Jurkat, Clone E6-1 (cell line): Measurements from ENCODE around the gene ARHGEF28.

ENCODE experiments used
- DNase-seq: peaks from one replicate; pipeline ENCODE4 v3.0.0-alpha.2; 2011; ENCODE audit warnings: low read depth, low spot score
- H3K4me3 ChIP-seq: 2 replicates; pipeline ENCODE4 v1.5.1; 2011; ENCODE audit warnings: mild to moderate bottlenecking, low read length, control low read depth, moderate library complexity

Gene ARHGEF28

GRCh38 chr5:73792687-73793320 lies 166.8 kb downstream of the ARHGEF28 start:
- DNase-seq = peak; percentile 62
- no peak overlapping the region for H3K4me3 ChIP-seq

GRCh38 chr5:73793911-73794310 lies 167.9 kb downstream of the ARHGEF28 start:
- H3K4me3 ChIP-seq = no peak overlapping the region
- DNase-seq = no peak

- no peak overlapping the region for H3K4me3 ChIP-seq
- peak; percentile 57 for DNase-seq
These were observed 170.5 kb downstream of the ARHGEF28 start for GRCh38 chr5:73796164-73797131.

GRCh38 chr5:73797132-73797510 lies 171.1 kb downstream of the ARHGEF28 start:
- DNase-seq = no peak
- H3K4me3 ChIP-seq = no peak overlapping the region

GRCh38 chr5:73799401-73799972 lies 173.5 kb downstream of the ARHGEF28 start:
- no peak for DNase-seq
- H3K4me3 ChIP-seq = no peak overlapping the region

- H3K4me3 ChIP-seq = no peak overlapping the region
- no peak for DNase-seq
These were observed 175.7 kb downstream of the ARHGEF28 start for GRCh38 chr5:73801686-73802085.

- DNase-seq = no peak
These were observed 179.5 kb downstream of the ARHGEF28 start for GRCh38 chr5:73805449-73805848.

GRCh38 chr5:73808911-73809310 lies 182.9 kb downstream of the ARHGEF28 start:
- no peak overlapping the region for H3K4me3 ChIP-seq
- DNase-seq = no peak

More at GRCh38 chr5:73805449-73805848, 179.5 kb downstream of the ARHGEF28 start:
- H3K4me3 ChIP-seq = no peak overlapping the region

- DNase-seq = no peak
- H3K4me3 ChIP-seq = no peak overlapping the region
These were observed 184.4 kb downstream of the ARHGEF28 start for GRCh38 chr5:73810429-73810828.

GRCh38 chr5:73812457-73812856 lies 186.5 kb downstream of the ARHGEF28 start:
- no peak for DNase-seq
- no peak overlapping the region for H3K4me3 ChIP-seq

GRCh38 chr5:73812962-73813588 lies 187.1 kb downstream of the ARHGEF28 start:
- DNase-seq = no peak
- H3K4me3 ChIP-seq = no peak overlapping the region

GRCh38 chr5:73814233-73814846 lies 188.3 kb downstream of the ARHGEF28 start:
- no peak overlapping the region for H3K4me3 ChIP-seq
- no peak for DNase-seq

- H3K4me3 ChIP-seq = no peak overlapping the region
- DNase-seq = no peak
These were observed 189.6 kb downstream of the ARHGEF28 start for GRCh38 chr5:73815631-73816030.

- no peak for DNase-seq
- H3K4me3 ChIP-seq = no peak overlapping the region
These were observed 190.8 kb downstream of the ARHGEF28 start for GRCh38 chr5:73816656-73817420.

- no peak overlapping the region for H3K4me3 ChIP-seq
- no peak for DNase-seq
These were observed 192.4 kb downstream of the ARHGEF28 start for GRCh38 chr5:73818357-73818756.

- no peak overlapping the region for H3K4me3 ChIP-seq
- no peak for DNase-seq
These were observed 194.3 kb downstream of the ARHGEF28 start for GRCh38 chr5:73820326-73820725.

GRCh38 chr5:73821003-73821402 lies 195.0 kb downstream of the ARHGEF28 start:
- DNase-seq = no peak
- no peak overlapping the region for H3K4me3 ChIP-seq

GRCh38 chr5:73822278-73822988 lies 196.4 kb downstream of the ARHGEF28 start:
- no peak for DNase-seq

More at GRCh38 chr5:73822278-73822988, 196.4 kb downstream of the ARHGEF28 start:
- H3K4me3 ChIP-seq = no peak overlapping the region
